HG03064 (cell line): ENCODE data around the gene AURKAIP1.

Source experiments
- ATAC-seq: cut with Tn5 transposase; IDR thresholded peaks from one replicate; pipeline ENCODE4 v1.9.1; 2021; ENCODE audit warnings: low read depth; ENCODE audit not compliant: unreplicated experiment

Gene AURKAIP1

DNA sequence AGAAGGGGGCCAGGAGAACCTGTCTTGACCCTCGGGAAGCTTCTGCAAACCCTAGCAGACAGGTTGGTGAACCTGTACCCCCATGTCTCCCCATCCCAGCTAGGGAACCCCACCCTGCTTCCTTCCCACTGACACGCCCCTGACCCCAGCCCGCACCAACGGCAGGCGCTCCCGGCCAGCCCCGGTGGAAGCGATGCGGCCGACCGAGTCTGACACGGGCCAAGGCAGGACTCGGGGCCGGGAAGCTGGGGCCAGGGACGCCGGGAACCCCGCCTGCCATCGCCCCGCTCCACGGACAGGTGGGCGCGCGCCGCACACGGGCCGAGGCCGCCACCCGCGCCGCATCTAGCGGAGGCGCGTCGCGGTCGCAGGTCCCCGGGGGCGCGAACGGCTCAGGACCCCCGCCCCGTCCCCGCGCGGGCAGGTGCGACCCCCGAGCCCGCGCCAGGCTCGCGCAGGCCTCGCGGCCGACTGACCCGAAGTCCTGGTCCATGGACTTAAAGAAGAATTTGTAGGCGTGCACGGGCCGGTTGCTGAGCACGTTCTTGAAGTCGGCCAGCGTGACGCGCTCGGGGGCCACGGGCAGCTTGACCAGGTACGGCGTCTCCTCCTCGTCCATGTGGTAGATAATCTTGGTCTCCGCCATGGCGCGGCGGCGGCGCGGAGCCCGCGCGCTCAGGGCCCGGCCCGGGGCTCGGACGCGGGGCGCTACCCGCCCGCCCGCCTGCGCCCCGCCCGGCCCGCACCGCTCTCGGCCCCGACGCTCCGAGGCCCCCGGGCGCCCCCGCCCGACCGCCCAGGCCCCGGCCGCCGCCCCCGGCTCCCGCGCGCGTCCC, 26.4 kb downstream of the AURKAIP1 start:
- peak; percentile 22 for ATAC-seq

DNA sequence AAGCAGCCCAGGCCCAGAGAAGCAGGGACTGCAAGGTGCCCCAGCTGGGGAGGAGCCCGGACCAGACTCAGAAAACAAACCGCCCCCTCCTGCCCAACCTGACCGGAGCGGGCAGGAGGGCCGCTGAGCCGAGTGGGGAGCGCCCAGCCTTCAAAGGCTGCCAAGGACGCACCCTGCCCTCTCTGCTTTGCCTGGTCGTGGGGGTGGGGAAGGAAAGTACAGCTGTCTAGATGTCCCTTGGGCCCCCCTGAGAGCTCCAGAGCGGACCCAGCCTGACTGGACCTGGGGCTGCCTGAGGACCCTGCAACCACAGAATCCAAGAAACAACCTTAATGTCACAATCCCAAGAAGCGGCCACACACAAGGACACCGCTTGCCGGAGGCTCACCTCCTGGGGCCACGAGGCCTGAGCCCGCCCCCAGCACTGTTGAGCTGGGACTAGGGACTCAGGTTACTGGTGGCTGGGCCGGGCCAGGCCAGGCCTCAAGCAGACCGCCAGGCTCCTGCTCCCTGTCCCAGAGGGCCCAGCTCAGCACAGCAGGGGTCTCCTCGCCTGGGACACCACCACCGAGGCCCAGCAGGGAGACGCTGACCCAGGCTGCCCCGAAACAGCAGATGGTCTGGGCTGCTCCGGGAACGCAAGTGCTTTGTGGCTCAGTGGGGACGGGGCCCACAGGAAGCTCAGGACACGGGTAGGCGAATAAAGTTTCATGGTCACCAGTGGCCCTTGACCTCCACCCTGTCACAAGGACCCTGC, 27.2 kb downstream of the AURKAIP1 start:
- ATAC-seq = no peak

DNA sequence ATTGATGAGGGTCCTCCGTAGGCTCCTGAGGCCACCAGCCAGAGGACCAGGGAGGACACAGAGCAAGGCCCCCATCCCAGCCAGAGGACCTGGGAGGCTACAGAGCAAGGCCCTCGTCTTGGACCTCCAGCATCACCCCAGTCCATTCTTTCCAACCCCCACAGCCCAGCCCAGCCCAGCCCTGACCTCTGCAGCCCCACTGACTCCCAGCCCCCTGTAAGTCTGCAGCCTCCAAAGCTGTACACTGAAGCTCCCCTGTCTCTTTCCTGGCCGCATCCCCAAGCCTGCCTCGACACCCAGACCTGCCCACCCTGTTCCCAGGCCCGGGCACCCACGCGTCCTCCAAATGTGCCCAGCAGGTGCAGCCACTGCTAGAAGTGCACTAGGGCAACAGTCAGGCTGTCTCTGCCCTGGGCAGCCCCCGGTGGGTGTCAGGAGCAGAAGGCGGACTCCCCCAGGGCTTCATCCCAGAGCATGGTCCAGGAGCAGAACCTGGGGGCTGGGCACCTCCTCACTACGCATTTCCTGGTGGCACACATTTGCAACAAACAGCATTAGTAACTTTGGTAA, 27.9 kb downstream of the AURKAIP1 start:
- no peak for ATAC-seq

DNA sequence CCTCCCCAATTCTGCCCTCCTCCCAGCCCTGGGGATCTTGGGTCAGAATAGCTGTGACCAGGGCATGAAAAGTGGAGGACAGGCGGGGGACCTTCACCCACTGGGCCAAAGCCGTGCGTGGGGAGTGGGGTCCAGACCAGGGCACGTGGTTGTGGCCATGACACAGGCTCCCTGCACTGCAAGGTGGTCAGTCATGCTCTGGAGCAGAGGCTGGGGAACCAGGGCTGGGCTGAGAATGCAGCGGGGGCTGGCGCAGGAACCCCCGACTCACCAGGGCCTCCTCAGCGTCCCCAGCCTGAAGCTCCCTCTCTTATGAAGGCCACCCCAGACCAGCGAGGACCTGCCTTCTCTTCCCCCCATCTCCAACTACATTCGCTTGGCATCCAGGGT, 28.5 kb downstream of the AURKAIP1 start:
- no peak for ATAC-seq

DNA sequence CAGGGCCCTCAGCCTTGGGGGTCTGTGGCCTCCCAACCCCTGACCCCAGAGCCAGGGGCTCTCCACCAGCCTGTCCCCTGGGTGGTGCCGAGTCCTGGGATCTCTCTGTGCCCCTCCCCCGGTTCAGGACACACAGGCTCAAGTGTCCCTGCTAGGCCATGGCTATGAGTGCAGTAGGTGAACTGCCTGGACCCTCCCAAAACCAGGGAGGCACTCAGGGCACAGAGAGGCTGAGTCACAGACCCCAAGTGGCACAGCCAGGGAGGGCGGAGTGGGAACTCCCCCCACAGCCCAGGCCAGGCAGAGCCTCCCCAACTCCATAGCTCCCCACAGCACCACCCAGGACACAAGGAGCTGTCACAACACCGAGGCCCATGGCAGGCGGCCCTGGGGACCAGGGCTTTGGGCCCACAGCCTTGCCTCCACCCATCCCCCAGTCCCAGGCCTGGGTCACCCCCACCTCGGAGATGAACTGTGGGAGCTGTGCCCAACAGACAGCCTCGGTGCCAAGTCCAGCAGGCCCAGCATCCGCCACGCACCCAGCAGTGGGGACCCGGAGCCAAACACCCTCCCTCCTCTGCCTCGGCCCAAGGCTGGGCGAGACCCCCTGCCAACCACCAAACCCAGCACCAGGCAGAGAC, 29.0 kb downstream of the AURKAIP1 start:
- ATAC-seq = no peak

DNA sequence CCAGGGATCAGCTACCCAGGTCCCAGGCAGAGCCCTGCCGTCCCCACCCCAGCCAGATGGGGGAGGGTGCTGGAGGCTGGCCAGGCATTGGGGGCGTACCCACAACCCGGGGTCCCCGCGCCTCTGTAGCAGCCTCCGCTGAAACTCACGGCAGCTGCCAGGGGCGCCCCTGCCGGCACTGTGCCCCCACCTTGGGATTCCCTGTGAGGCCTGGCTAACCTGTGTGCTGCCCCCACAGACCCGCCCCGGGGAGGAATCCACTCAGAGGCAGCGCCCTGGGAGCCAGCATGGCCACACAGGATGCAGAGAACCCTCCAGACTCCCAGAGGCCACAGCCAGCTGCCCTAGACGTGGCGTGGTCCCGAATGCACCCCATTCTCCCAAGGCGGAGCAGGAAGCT, 29.6 kb downstream of the AURKAIP1 start:
- ATAC-seq = no peak

DNA sequence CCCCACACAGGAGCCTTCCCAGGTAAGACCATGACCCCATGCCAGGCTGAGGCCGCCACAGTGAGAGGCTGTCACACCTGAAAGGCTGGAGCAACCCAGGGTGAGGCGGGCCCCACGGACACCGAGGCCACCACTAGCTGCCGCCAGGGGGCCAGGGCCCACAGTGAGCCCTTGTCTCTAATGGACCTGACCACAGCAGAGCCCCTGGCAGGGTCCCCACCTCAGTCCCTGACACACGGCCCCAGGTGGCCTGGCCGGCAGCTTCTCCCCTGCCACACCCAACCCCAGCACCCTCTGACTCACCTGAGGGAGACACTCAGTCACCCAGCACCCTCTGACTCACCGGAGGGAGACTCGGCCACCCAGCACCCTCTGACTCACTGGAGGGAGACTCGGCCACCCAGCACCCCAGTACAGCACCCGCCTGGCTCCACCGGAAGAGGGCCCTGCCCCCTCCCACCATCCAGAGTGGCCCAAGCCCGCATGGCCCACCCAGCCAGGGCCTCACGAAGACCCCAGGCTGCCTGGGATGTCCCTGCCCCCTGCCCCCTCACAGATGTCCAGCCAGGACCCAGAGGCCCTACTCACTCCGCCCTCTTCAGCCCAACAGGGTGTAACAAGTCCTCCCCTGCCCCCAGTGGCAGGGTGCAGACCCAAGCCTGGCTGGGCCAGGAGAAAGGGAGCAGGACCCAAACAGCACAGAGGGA, 30.2 kb downstream of the AURKAIP1 start:
- no peak for ATAC-seq

DNA sequence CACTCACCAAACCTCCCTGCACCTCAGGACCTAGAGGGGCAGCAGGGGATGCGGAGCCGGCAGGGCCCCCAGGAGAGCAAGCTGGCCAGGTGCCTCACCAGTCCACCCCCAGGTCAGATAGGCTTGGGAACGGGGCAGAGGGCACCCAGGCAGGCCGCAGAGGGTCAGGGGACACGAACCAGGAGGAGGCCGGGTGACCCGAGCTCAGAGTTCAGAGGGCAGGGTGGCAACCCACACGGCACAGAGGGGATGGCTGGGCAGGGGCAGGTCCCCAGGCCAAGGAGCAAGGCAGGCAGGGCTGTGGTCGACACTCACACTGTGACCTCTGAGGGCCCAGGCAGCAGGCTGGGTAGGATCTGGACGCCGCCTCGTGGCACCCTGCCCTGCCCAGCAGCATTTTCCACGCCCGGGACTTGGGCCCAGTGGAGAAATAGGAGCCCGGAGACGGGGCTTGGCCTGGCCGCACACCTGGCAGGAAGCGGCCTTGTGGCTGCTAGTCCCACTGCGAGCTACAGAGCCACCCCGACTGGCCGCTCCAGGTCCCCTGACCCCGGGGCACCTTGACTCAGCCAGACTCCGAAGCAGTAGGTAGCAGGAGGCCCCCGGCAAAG, 31.1 kb downstream of the AURKAIP1 start:
- ATAC-seq = no peak

DNA sequence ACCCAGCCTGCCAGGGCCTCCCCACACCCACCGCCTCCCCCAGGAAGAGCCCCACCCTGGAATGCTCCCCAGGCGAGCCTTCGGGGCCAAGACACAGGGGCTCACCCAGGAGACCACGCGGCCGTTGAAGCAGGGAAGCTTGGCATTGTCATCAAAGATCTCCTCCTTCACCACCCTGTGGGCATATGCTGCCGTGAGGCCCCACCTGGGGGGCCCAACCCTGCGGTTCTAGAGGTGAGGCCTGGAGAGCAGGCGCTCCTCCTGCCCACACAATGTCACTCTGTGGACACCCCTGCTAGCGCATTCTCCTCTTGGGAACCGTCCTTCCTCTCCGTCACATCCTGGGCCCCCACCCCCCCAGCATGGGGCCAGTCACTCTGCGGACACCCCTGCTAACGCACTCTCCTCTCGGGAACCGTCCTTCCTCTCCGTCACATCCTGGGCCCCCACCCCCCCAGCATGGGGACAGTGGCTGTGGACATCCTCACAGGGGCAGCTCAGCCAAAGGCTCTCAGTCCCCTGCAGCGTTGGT, 32.4 kb downstream of the AURKAIP1 start:
- no peak for ATAC-seq

DNA sequence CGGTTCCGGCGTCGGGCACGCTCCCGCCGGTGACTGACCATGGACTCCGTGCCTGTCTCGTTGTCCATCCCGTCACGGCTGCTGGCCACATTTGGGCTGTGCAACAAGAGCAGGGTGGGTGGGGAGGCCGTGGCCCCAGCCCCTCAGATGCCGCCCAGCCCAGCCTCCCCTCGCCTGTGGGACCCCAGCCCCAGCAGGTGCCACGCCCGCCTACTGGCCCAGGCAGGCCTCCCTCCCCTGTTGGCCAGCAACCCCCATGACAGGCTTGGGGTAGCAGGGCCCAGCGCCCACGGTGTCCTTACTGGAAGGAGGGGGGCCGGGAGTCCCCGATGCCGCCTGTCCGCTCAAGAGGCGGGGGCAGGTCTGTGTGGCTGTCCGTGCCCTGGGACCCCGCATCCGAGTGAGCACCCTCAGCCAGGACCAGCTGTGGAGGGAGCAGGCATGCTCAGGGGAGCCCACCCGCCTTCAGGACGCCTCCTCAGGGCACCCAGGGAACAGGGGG, 32.9 kb downstream of the AURKAIP1 start:
- ATAC-seq = no peak

DNA sequence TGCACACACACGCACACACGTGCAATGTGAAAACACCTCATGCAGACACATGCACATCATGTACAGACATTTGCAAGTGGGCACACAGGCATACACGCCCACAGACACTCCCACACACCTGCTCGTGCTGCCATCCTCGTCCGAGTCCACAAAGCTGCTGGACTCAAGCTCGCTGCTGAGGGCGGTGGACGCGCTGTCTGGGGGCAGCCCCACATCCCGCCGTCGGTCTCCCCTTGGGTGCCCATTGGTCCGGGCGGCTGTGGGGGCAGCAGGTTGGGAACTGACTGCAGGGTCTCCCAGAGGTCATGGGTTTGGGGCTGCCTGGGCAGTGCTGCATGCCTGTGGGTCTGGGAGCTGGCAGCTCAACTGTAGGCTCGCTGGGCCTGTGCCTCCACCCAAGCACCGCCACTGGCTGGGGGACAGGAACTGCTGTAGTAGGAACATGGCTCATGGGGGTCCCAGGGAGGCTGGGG, 33.4 kb downstream of the AURKAIP1 start:
- no peak for ATAC-seq

DNA sequence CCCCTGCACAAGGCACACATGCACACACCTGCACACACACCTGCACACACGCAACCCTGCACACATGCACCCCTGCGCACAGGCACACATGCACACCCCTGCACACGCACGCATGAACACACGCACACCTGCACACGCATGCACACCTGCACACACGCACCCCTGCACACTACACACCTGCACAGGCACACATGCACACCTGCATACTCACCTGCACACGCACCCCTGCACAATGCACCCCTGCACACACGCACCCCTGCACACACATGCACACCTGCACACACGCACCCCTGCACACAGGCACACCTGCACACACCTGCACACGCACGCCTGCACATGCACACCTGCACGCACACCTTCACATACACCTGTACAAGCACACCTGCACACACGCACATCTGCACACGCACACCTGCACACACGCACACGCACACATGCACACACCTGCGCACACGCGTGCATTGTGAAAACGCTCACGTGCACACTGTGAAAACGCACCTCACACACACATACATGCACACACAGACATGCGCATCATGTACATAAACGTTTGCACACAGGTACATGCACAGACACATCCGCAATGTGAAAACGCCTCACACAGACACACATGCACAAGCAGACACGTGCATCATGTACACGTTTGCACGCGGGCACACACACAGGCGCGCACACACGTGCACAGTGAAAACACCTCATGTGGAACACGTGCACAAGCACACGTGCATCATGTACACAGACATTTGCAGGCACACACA, 34.0 kb downstream of the AURKAIP1 start:
- ATAC-seq = no peak

DNA sequence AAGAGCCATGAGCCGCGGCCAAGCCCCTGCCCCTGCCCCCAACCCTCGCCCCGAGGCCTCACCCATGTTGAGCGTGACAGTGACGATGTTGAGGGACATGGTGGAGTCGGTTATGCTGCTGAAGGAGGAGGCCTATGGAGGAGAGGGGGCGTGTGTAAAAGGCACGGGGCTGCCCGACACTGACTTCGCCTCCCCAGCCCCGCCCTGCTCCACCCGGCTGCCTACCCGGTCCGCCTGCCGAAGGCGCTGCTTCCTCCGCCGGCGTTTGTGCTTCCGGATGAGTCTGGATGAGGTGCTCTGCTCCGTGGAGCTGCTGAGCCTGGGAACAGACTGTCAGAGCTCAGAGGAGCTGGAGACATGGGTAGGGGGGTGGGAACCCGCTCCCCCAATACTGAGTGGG, 34.8 kb downstream of the AURKAIP1 start:
- ATAC-seq = no peak

DNA sequence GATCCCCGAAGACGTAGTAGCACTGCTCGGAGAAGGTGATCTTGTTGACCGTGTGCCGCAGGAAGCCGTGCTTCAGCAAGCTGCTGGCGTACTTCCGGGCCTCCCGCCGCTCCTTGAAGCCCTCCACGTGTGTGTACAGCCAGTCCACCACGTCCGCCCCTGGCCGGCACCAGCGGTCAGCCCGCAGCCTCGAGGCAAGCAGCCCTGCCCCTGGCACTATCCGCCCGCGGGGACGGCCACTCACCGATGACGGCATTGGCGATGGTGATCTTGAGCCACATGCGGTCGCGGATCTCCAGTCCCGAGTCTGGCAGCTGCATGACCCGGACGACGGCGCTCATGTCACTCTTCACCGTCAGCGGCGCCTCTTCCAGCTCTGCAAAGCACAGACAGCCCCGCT, 36.7 kb downstream of the AURKAIP1 start:
- ATAC-seq = no peak

DNA sequence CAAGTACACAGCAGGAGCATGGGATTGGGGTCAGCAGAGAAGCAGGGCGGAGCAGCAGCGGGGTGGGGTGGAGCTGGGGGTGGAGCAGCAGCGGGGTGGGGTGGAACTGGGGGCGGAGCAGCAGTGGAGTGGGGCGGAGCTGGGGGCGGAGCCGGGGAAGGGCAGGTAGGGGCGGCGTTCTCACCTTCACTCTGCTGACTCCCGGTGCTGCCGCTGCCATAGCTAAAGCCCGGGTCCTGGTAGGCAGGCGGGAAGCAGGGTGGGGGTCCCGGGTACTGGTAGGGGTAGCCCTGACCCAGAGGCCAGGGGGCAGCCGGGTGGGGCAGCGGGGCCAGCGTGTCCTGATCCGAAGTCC, 37.2 kb downstream of the AURKAIP1 start:
- no peak for ATAC-seq

DNA sequence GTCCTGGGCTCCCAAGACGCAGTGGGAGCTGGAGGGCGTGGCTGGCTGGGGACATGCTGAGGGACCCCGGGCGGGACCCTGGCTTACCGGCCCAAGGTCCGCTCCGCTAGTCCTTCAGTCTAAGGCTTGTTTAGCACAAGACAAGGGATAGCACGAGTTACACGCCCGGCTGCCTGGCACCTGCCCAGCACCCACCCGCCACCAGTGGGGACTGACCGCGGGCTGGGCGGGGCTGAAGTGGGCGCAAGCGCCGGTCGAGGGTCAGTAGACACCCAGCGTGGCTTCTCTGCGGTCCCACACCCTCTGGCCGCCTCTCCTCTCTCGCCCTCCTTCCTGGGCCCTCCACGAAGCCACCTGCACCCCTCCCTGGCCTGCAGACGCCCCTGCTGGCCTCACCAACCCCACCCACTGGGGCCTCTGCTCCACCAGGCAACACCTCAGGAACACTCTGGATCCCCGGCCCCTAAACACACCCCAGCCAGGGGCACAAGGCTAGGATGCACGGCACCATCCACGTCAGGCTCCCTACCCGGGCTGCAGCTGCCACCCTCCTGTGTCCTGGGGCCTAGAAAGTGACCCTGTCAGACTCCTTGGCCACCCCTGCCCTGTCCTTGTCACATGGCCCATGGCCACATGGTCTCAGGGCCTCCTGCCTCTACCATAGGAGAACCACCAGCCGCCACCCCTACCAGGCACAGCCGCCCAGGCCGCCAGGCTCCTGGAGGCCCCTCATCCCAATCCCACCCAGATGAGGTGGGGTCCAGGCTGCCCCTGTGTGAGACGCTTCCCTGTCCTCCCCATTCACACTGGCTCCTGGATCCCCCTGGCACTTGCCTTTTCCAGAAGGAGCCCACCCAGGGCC, 37.8 kb downstream of the AURKAIP1 start:
- ATAC-seq = no peak

DNA sequence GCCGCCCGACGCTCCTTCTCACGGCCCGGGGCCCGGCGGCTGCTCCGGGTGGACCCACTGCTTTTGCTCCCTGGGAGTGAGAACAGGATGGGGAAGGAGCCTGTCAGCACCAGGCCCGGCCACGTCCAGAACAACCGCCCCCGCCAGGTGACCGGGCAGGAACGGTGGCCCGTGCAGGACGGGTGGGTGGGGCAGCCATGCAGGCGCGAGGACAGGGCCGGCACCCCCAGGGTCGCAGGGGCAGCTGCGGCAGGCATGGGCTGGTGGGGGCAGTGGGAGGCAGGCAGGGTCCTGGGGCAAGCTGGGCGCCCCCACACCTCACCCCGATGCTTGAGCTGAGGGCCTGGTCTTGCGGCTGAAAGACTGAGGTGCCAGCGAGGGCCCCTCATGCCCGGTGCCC, 38.6 kb downstream of the AURKAIP1 start:
- ATAC-seq = no peak

DNA sequence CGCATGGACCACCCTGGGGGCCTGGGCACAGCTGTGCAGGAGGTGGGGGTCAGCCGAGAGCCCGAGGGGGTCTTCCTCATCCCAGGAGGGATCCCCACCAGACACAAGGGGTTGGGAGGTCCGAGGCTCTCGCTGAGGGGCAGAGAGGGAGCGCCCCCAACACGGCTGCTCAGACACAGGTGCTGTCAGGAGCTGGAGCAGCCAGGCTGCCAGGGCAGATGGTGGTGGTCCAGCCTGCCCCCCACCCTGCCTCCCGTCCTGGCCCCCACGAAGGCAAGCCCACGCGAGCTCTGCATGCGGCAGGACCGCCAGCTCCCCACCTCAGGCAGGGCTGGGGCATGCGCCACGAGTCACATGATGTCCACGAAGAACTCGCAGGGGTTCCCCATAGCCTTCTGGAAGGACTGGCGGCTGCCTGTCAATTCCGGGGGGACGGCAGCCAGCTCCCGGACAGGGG, 39.2 kb downstream of the AURKAIP1 start:
- no peak for ATAC-seq
